ENCODE measurements around the gene CLCN7. TPM values are rescaled to one million over a fixed set of nuclear protein-coding genes. Genes with fewer than 3 reads are reported as not detected.

Gene CLCN7
- total and polyA plus RNA-seq, 2 experiments from 2014 or later, result 17.4 to 53.8 TPM

- TF ChIP-seq ZNF462 (CRISPR knock-in tag; IDR thresholded peaks at IDR 0.05), result no peak
- TF ChIP-seq CREB1 (CRISPR knock-in tag; IDR thresholded peaks at IDR 0.05; ENCODE audit: low read depth), result no peak
- TF ChIP-seq EZH2 (IDR thresholded peaks at IDR 0.05; ENCODE audit: low read depth, unreplicated experiment), result no peak
- no peak for TF ChIP-seq ZNF114 (CRISPR knock-in tag; IDR thresholded peaks at IDR 0.05)
- TF ChIP-seq JUNB (IDR thresholded peaks at IDR 0.05; ENCODE audit: unreplicated experiment), result no peak
- TF ChIP-seq ZNF331 (CRISPR knock-in tag; IDR thresholded peaks at IDR 0.05; ENCODE audit: low read depth), result no peak
- no peak for TF ChIP-seq CTCF (conservative IDR thresholded peaks at IDR 0.05; ENCODE audit: low read depth in 2 of 2)
- TF ChIP-seq STAT1 (IDR thresholded peaks at IDR 0.05; ENCODE audit: unreplicated experiment), result no peak
- no peak for TF ChIP-seq NANOG (IDR thresholded peaks at IDR 0.05; ENCODE audit: borderline replicate concordance)
- no peak for TF ChIP-seq REST (IDR thresholded peaks at IDR 0.05; ENCODE audit: unreplicated experiment)
- TF ChIP-seq ETS1 (IDR thresholded peaks at IDR 0.05), result no peak
- no peak for TF ChIP-seq EZH2phosphoT487 (IDR thresholded peaks at IDR 0.05; ENCODE audit: unreplicated experiment)
- TF ChIP-seq POLR2AphosphoS5 (IDR thresholded peaks at IDR 0.05; ENCODE audit: low read depth), result no peak
- peaks cover 6% of the 10 kb centered on the region; the same call in 2 of the 3 replicates for H3K4me1 Mint-ChIP-seq
- H3K79me2 ChIP-seq (replicated peaks; ENCODE audit: insufficient read depth), result peaks cover 3% of the 10 kb centered on the region; the same call in 1 of the 2 replicates
- no peak overlapping the region for H2AFZ ChIP-seq
- H3K9me2 ChIP-seq (ENCODE audit: insufficient read depth), result no peaks in the 10 kb centered on the region
- H3K9me3 Mint-ChIP-seq, result no peaks in the 10 kb centered on the region
- DNase-seq (ENCODE audit: low spot score) (no peak), ATAC-seq (no peak)
- H3K27ac Mint-ChIP-seq, result no peak overlapping the region
- no peak overlapping the region for H3K4me3 Mint-ChIP-seq
- H3K4me1 ChIP-seq (ENCODE audit: insufficient read depth), result 0 out of 2 replicates have a peak, but pooled peaks cover 4% of the 10 kb centered on the region
- H3K27me3 ChIP-seq (ENCODE audit: insufficient read depth), result no peaks in the 10 kb centered on the region
- H3K4me3 ChIP-seq, result no peak overlapping the region
- H3K36me3 Mint-ChIP-seq (ENCODE audit: low read depth), result peaks cover 30% of the 10 kb centered on the region
- H3K27ac ChIP-seq (ENCODE audit: low read depth), result no peak overlapping the region
- H4K20me1 ChIP-seq (replicated peaks; ENCODE audit: insufficient read depth), result no peaks in the 10 kb centered on the region
- peaks cover 9% of the 10 kb centered on the region for H3K27me3 Mint-ChIP-seq (ENCODE audit: insufficient read depth, low read depth, poor library complexity)
- H3K36me3 ChIP-seq (ENCODE audit: insufficient read depth), result peaks cover 6% of the 10 kb centered on the region
- 0 out of 2 replicates have a peak, but pooled peaks cover 6% of the 10 kb centered on the region for H3F3A ChIP-seq (replicated peaks; ENCODE audit: low read depth)
- H3K4me2 ChIP-seq, result no peak overlapping the region
Observed at GRCh38 chr16:1495889-1496262, 21.0 kb upstream of the CLCN7 start.

Data from GM23338 (cell line).